ENCODE measurements around the gene PLEKHJ1.
"Not testable (repeated sequence)": the region's sequence is repeated elsewhere in the genome, so short reads cannot be mapped to it uniquely, and the experiment has no call there.

PLEKHJ1 gene

GRCh38 chr19:2216361-2217225 is 19.5 kb downstream of the PLEKHJ1 start:
- DNase-seq = no peak

DNA sequence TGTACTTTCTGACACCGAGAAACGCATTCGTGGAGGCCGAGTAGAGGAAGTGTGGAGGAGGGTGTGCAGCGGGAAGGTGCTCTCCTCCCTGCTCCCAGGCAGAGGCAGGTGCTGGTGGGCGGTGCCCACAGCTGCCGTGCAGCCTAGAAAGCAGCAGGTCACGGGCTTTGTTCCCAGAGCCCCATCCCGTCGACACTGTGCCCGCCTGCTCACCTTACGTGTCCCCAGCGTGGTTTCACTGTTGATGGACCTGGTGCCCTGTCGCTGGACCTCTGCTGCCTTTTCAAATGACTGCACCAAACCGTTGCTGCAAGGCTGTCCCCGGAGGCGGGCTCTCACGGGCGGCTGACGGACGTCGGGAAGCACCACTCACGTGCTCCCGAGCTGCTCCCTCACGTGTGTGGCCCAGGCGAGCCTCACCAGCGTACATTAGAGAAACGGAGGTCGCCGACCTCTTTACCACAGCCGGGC is 20.8 kb downstream of the PLEKHJ1 start:
- DNase-seq = peak; percentile 41 to 44

DNA sequence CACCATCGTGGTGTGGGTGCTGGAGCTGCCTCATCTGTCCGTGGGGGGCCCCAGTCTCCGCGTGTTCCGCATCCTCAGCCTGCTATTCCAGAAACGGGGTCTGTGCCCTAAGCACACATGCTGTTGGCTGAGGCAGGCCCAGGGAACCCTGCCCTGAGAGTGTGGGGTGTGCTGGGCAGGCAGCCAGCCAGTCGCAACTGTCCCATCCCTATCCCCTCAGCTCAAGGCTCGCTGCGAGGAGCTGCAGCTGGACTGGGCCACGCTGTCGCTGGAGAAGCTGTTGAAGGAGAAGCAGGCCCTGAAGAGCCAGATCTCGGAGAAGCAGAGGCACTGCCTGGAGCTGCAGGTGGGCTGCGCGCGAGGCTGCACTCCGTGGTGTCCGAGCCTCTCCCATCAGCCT is 21.9 kb downstream of the PLEKHJ1 start:
- no peak for DNase-seq

DNA sequence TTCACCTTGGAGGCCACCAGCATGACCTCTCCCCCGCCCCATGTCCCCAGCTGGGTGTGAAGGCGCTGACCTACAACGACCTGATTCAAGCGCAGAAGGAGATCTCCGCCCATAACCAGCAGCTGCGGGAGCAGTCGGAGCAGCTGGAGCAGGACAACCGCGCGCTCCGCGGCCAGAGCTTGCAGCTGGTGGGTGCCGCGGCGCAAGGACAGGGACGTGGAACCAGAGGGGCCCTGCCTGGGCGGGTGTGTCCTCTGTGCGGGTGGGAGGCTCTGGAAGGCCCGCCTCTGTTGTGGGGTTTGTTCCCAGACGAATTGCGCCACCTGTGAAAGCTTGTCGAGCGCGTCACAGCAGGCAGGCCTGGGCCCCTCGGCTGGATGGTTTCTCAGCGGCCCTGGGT is 22.3 kb downstream of the PLEKHJ1 start:
- DNase-seq = no peak

GRCh38 chr19:2212861-2213711 is 23.0 kb downstream of the PLEKHJ1 start:
- DNase-seq = no peak

- DNase-seq = no peak
These were observed 25.0 kb downstream of the PLEKHJ1 start for GRCh38 chr19:2210987-2211740.

DNA sequence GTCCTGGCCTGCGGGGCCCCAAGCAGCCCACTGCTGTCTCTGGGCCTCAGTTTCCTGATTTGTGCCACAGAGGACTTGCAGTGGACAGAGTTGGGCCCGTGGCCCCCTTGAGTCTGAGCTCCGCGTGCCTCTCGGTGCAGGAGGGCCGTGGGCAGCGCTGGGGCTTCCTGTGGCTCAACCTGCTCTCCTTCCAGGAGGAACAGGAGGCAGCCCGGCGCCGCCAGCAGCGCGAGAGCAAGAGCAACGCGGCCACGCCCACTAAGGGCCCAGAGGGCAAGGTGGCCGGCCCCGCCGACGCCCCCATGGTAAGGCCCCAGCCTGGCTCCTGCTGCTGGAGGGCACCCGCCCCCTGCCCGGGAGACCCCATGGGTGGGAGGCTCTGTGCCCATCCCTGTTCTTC is 25.9 kb downstream of the PLEKHJ1 start:
- no peak for DNase-seq

GRCh38 chr19:2209408-2209807 is 26.7 kb downstream of the PLEKHJ1 start:
- no peak for DNase-seq

- DNase-seq = no peak
These were observed 27.2 kb downstream of the PLEKHJ1 start for GRCh38 chr19:2208975-2209374.

DNA sequence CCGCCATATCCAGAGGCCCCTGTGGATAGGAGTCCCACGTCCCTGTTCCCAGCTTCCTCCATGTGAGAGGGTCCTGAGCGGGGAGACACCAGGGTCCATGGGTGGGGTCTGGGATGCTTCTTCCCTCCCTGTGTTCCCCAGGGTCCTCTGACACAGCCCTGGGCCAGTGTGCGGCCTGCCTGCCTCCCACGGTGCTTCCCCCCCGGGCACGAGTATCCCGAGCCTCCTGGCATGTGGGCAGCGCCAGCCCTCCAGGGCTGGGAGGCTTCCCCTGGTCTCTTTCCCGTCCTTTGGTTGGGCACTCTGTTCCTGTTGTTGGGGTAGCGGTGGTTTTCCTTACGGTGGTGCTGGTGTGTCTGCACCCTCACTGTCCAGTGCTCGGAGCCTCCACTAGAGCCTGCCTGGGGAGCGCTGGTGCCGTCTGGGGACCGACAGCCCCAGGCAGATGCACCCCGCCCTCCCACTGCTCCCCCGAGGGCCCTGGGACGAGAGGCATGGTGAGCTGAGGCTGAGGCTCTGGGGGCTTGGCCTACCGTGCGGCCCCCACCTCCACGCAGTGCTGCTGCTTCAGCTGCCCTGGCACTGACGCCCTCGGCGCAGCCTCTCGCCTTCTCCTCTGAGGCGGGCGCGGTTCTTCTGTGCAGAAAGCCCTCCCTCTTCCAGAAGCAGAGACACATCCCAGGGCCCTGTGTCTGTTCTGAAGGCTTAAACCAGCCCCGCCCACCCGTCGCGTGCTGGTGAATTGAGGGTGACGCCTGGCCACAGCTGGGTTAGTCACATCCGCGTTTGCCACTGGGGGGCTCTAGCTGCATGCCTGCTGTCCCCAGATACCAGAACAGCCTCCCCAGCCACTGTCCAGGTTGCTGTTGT is 27.9 kb downstream of the PLEKHJ1 start:
- no peak for DNase-seq

- no peak for DNase-seq
These were observed 29.1 kb downstream of the PLEKHJ1 start for GRCh38 chr19:2207008-2207407.

DNA sequence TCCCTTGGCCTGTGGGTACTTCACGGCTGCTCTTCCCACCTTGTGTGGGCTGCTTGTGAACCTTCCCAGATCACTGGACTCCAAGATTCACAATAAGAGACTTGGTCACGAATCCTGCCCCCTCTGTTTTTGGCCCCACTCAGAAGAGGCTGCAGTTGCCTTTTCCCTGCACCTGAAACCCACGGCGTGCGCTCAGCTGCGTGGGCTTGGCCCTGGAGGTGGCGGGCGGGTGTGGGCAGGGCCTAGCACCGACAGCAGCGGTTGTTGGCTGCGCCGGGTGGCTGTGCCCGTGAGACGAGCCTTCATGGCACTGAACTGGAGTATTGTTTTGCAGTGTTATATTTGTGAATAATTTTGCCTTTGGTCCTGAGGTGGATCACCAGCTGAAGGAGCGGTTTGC is 33.8 kb downstream of the PLEKHJ1 start:
- DNase-seq = no peak

- no peak for DNase-seq
These were observed 34.5 kb downstream of the PLEKHJ1 start for GRCh38 chr19:2201473-2202148.

GRCh38 chr19:2200624-2201294 is 35.4 kb downstream of the PLEKHJ1 start:
- DNase-seq = not testable (repeated sequence)

DNA sequence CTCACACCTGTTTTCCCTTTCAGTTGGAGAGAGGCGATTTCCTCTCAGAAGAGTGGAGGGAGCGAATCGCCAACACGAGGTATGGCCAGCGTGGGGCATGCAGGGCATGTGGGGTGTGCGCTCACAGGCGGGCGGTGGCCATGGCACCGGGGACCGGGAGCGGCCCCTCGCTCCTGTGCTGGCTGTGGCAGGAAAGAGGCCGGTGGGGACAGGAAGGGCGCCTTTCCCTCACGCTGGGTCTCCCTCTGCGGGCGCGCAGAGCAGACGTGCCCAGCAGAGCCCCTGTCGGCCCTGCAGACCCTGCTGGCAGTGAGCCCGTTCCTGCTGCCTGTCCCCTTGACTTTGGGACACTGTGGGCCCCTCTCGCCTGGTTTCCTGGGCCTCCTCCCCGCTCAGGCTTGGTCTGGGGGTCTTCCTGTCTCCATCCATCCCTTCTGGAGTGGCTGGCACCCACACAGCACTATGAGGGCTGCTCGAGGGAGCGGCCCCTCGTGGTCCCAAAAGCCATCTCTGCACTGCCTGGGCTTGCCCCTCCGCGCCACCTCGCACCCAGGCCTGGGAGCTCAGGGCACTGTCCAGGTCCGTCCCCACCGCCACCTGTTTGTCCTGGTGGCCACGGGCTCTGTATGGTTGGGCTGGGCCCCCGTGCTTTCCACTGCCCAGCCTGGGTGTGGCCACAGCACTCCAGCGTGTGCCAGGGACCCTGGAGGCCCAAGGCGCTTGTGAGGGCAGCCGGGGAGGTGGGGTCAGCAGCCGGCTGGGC is 36.1 kb downstream of the PLEKHJ1 start:
- no peak for DNase-seq

- no peak for DNase-seq
These were observed 36.9 kb downstream of the PLEKHJ1 start for GRCh38 chr19:2199215-2199614.

DNA sequence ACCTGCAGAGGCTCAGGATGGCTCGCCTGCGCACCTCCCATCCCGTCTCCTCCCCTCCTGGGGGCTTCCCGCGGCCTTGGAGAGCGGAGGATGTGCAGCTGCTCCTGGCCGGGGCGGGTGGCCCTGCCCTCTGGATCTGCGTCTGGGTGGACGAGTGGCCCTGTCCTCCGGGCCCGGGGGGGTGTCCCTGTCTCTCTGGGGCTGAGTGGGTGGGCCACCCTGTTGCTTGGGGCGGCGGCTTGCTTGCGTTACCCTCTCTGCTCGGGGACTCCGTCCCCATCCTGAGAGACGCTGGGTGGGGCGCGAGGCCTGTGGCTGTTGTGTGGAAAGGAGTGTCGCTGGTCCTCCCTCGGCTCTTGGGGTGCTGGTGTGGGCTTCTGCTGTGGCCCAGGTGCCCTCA is 37.8 kb downstream of the PLEKHJ1 start:
- DNase-seq = no peak

DNA sequence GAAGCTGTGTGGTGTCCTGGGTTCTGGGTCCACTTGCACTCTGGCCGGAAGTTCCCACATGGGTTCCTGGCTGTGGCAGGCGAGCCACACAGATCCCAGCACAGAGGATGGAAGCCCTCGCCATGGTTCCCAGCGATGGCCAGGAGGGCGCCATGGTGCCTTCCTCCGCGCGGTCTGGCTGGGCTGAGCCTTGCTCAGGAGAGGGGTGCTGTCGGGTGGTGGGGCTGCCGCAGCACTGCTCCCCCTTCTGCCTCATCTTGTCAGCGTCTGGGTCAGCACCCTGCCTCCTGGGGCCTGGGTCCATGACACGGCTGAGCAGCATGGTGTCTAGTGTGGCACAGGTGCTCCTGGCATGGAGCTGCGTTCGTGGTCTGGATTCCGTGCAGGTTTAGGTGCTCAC is 38.9 kb downstream of the PLEKHJ1 start:
- no peak for DNase-seq

DNA sequence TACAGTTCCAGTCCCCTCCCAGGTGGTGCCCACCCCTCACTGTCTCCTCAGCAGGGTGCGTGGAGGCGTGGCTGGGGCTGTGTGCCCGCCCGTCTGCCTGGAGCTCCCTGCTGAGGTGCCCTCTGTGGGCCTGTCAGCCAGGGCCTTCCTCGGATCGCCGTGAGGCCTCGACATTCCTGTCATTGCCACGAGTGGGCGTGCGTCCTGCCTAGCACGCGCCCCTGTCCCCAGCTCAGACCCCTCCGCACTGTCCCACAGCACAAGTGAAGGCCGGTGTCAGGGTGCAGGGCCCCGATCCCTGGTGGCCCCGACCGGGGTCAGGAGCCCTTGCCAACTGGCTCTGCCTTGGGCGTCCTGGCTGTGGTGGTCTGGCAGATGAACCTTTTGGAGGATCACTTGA is 40.2 kb downstream of the PLEKHJ1 start:
- no peak for DNase-seq

DNA sequence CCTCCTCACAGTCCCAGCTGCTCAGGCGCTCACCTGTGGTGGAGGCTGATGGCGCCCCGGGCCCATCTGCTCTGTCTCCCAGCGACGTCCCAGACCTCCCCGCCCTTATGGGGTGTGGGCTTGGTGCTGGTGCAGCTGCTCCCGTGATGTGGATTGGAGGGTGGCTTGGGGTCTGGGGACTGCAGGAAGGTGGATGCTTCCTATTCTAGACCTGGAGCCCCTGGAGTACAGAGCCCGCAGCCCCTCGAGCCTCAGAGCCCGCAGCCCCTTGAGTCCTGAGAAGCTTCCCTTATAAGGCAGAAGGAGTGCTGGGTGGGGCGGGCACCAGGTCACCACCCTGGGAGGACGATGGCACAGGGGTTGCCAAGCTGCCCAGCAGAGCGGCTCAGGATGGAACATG is 40.8 kb downstream of the PLEKHJ1 start:
- no peak for DNase-seq
